Measurements from ENCODE around the gene DNAJB13.

DNAJB13 gene

GRCh38 chr11:73962101-73962705, 11.4 kb downstream of the DNAJB13 start:
- no peak for TF ChIP-seq CTCF (IDR thresholded peaks at IDR 0.05; ENCODE audit: low read depth, low read length)
- DNase-seq (ENCODE audit: extremely low read depth, low read depth) = no peak

- no peak for DNase-seq (ENCODE audit: extremely low read depth, low read depth)
- no peak for TF ChIP-seq CTCF (IDR thresholded peaks at IDR 0.05; ENCODE audit: low read depth, low read length)
Observed at GRCh38 chr11:73963861-73964260, 13.0 kb downstream of the DNAJB13 start.

- TF ChIP-seq CTCF (IDR thresholded peaks at IDR 0.05; ENCODE audit: low read depth, low read length) = no peak
- DNase-seq (ENCODE audit: extremely low read depth, low read depth) = no peak
Observed at GRCh38 chr11:73965076-73965763, 14.4 kb downstream of the DNAJB13 start.

- no peak for DNase-seq (ENCODE audit: extremely low read depth, low read depth)
- no peak for TF ChIP-seq CTCF (IDR thresholded peaks at IDR 0.05; ENCODE audit: low read depth, low read length)
Observed at GRCh38 chr11:73965764-73966121, 14.9 kb downstream of the DNAJB13 start.

GRCh38 chr11:73968356-73968966, 17.6 kb downstream of the DNAJB13 start:
- no peak for TF ChIP-seq CTCF (IDR thresholded peaks at IDR 0.05; ENCODE audit: low read depth, low read length)
- no peak for DNase-seq (ENCODE audit: extremely low read depth, low read depth)

- TF ChIP-seq CTCF (IDR thresholded peaks at IDR 0.05; ENCODE audit: low read depth, low read length) = no peak
- DNase-seq (ENCODE audit: extremely low read depth, low read depth) = no peak
Observed at GRCh38 chr11:73969091-73969490, 18.3 kb downstream of the DNAJB13 start.
